NT2/D1 (cell line): ENCODE measurements around the gene MROH8.

Source experiments
- SUZ12 ChIP-seq: IDR thresholded peaks from 2 replicates; pipeline ENCODE4 v1.6.1; 2011; ENCODE audit not compliant: insufficient read length, insufficient read depth; ENCODE audit errors: extremely low read depth
- ZNF274 ChIP-seq: IDR thresholded peaks from 2 replicates; pipeline ENCODE4 v1.6.1; 2011; ENCODE audit warnings: mild to moderate bottlenecking, low read depth, low read length

DNA sequence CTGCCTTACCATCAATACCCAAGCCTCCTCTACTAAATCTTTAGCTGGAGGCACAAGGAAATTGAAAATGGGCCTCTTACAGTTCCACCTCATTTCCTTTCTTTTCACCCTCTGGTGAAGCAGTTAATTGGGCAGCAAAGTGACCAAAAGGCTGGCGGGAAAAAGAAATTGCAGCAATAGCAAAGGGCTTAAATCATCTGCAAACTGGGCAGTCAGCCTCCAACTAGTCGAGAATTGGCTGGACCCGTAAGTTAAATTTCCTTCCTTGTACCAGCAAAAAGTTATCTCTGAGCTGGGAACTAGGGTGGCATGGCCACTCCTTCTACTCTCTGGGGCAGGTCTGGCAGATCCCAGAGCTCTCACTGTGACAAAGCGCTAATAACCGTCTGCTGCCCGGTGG, 48.7 kb upstream of the MROH8 start:
- TF ChIP-seq ZNF274, result no peak
- no peak for TF ChIP-seq SUZ12
